Retinal pigment epithelial cell (primary cell): ENCODE measurements around the gene CDC40.
A peak's percentile ranks its signal among the peaks of the same experiment; 100 is the strongest.

ENCODE experiments used
- DNase-seq: peaks from one replicate; pipeline ENCODE4 v3.0.0-alpha.2; 2010; ENCODE audit warnings: low read depth
- H3K4me3 ChIP-seq: 2 replicates; pipeline ENCODE4 v1.5.1; 2011; ENCODE audit warnings: mild to moderate bottlenecking, low read length, control low read depth, moderate library complexity
- CTCF ChIP-seq: conservative IDR thresholded peaks from 2 replicates; pipeline ENCODE4 v1.5.1; 2011; ENCODE audit warnings: low read depth, low read length, control low read depth, inconsistent platforms

CDC40 gene

GRCh38 chr6:110201151-110201884 lies 21.1 kb downstream of the CDC40 start:
- no peak for DNase-seq
- no peak for TF ChIP-seq CTCF
- no peak overlapping the region for H3K4me3 ChIP-seq

GRCh38 chr6:110207652-110208051 lies 27.4 kb downstream of the CDC40 start:
- H3K4me3 ChIP-seq, result no peak overlapping the region
- no peak for TF ChIP-seq CTCF
- DNase-seq, result no peak

- H3K4me3 ChIP-seq, result no peak overlapping the region
- no peak for DNase-seq
- TF ChIP-seq CTCF, result no peak
Observed at GRCh38 chr6:110211753-110212152, 31.5 kb downstream of the CDC40 start.

- DNase-seq, result no peak
- TF ChIP-seq CTCF, result no peak
- H3K4me3 ChIP-seq, result no peak overlapping the region
Observed at GRCh38 chr6:110214338-110214737, 34.1 kb downstream of the CDC40 start.

- no peak for TF ChIP-seq CTCF
- DNase-seq, result no peak
- H3K4me3 ChIP-seq, result no peak overlapping the region
Observed at GRCh38 chr6:110216140-110216539, 35.9 kb downstream of the CDC40 start.

- H3K4me3 ChIP-seq, result no peak overlapping the region
- DNase-seq, result peak; percentile 2
- TF ChIP-seq CTCF, result no peak
Observed at GRCh38 chr6:110217266-110217665, 37.0 kb downstream of the CDC40 start.

- TF ChIP-seq CTCF, result no peak
- DNase-seq, result no peak
Observed at GRCh38 chr6:110221738-110222137, 41.5 kb downstream of the CDC40 start.

More at GRCh38 chr6:110221738-110222137, 41.5 kb downstream of the CDC40 start:
- no peak overlapping the region for H3K4me3 ChIP-seq
